ENCODE results near the gene PPP2R3C.

Gene PPP2R3C

DNA sequence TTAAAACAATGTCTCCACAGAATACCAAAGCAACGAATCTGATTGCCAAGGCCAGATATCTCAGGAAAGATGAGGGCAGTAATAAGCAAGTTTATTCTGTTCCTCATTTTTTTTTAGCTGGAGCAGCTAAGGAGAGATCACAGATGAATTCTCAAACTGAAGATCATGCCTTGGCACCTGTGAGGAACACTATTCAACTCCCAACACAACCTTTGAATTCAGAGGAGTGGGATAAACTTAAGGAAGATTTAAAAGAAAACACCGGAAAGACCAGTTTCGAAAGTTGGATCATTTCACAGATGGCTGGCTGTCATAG is 1.6 kb upstream of the PPP2R3C start:
- H3K9me3 ChIP-seq: no peaks in the 10 kb centered on the region
- H3K4me1 ChIP-seq (ENCODE audit: control insufficient read depth in 1 of 2, insufficient read depth in 1 of 2, low read depth in 1 of 2, low read length in 1 of 2): peaks cover 53 to 59% of the 10 kb centered on the region in 2 experiments
- H3K36me3 ChIP-seq: peaks cover 14% of the 10 kb centered on the region
- no peaks in the 10 kb centered on the region for H3K27me3 ChIP-seq
- H3K27ac ChIP-seq: peak overlapping the region; percentile 91
- peak overlapping the region; percentile 71 to 97 for H3K4me3 ChIP-seq (ENCODE audit: low read depth in 1 of 2, low read length in 1 of 2)
- TF ChIP-seq CTCF (IDR thresholded peaks at IDR 0.05): no peak

DNA sequence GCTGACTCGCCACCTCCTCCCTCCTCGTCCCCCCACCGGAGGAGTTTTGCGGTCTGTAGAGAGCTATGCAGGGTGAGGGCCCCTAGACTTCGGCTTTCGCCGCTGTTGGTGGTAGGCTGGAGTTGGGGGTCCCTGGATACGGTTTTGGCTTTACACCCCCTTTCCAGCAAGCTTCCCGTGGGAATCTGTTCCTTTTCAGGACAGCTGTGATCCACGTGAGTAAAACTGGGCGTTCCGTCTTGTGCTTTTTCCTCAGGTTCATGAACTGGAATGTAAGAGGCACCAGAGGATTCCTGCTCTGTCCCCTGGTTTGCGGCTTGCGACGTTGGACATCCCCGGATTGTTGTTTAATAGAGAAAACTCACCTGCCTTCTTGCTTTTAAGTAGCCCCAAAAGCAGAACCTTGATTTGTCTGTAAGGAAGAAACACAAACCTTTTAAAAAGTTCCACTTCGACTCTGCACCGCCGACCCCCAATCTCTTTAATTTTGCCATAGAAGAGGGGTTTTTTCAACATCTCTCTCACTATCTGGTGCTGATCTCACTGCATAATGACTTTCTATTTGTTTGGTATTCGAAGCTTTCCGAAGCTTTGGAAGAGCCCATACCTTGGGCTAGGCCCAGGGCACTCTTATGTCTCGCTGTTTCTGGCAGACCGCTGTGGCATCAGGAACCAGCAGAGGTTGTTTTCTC is 1.1 kb upstream of the PPP2R3C start:
- Histone ChIP-seq H3K4me1 (ENCODE audit: control insufficient read depth in 1 of 2, insufficient read depth in 1 of 2, low read depth in 1 of 2, low read length in 1 of 2) (peaks cover 58 to 63% of the 10 kb centered on the region in 2 experiments), H3K9me3 (no peaks in the 10 kb centered on the region), H3K27ac (peak overlapping the region; percentile 91), H3K27me3 (no peaks in the 10 kb centered on the region), H3K36me3 (peaks cover 14% of the 10 kb centered on the region), H3K4me3 (ENCODE audit: low read depth in 1 of 2, low read length in 1 of 2) (peak overlapping the region; percentile 71 to 97)
- no peak for TF ChIP-seq CTCF (IDR thresholded peaks at IDR 0.05)

GRCh38 chr14:35121026-35121886 is 534 bp downstream of the PPP2R3C start:
- H3K4me1 ChIP-seq (ENCODE audit: control insufficient read depth in 1 of 2, insufficient read depth in 1 of 2, low read depth in 1 of 2, low read length in 1 of 2): peaks cover 63 to 67% of the 10 kb centered on the region in 2 experiments
- peak; percentile 19 for TF ChIP-seq CTCF (IDR thresholded peaks at IDR 0.05)
- peaks cover 17% of the 10 kb centered on the region for H3K36me3 ChIP-seq
- peak overlapping the region; percentile 91 for H3K27ac ChIP-seq
- H3K9me3 ChIP-seq: no peaks in the 10 kb centered on the region
- H3K27me3 ChIP-seq: no peaks in the 10 kb centered on the region
- peak overlapping the region; percentile 71 to 97 for H3K4me3 ChIP-seq (ENCODE audit: low read depth in 1 of 2, low read length in 1 of 2)

- Histone ChIP-seq H3K27ac (peak overlapping the region; percentile 68), H3K27me3 (no peaks in the 10 kb centered on the region), H3K4me3 (ENCODE audit: low read depth in 1 of 2, low read length in 1 of 2) (no peak overlapping the region), H3K9me3 (no peaks in the 10 kb centered on the region), H3K36me3 (peaks cover 58% of the 10 kb centered on the region), H3K4me1 (ENCODE audit: control insufficient read depth in 1 of 2, insufficient read depth in 1 of 2, low read depth in 1 of 2, low read length in 1 of 2) (peaks cover 33 to 41% of the 10 kb centered on the region in 2 experiments)
- TF ChIP-seq CTCF (IDR thresholded peaks at IDR 0.05): no peak
Measured at GRCh38 chr14:35117112-35117511, 4.7 kb downstream of the PPP2R3C start.

- TF ChIP-seq CTCF (IDR thresholded peaks at IDR 0.05): no peak
- Histone ChIP-seq H3K36me3 (peaks cover 67% of the 10 kb centered on the region), H3K4me3 (ENCODE audit: low read depth in 1 of 2, low read length in 1 of 2) (no peak overlapping the region)
Measured at GRCh38 chr14:35116242-35116641, 5.5 kb downstream of the PPP2R3C start.

More at GRCh38 chr14:35116242-35116641, 5.5 kb downstream of the PPP2R3C start:
- Histone ChIP-seq H3K27me3 (no peaks in the 10 kb centered on the region), H3K27ac (peak overlapping the region; percentile 68), H3K4me1 (ENCODE audit: control insufficient read depth in 1 of 2, insufficient read depth in 1 of 2, low read depth in 1 of 2, low read length in 1 of 2) (peaks cover 31 to 41% of the 10 kb centered on the region in 2 experiments), H3K9me3 (no peaks in the 10 kb centered on the region)

All from neutrophil (primary cell).